ENCODE measurements around the gene KDM6B. TPM values are rescaled to one million over a fixed set of nuclear protein-coding genes. Genes with fewer than 3 reads are reported as not detected.

The KDM6B gene
- polyA plus RNA-seq, 2 donors: 5.2 to 9.0 TPM

- H3K27ac ChIP-seq (ENCODE audit: low read depth in 2 of 2, low read length in 1 of 2): peak overlapping the region; percentile 45 to 83
- H3K36me3 ChIP-seq (ENCODE audit: control insufficient read depth in 2 of 2, insufficient read depth in 2 of 2, low read length in 1 of 2): no peaks in the 10 kb centered on the region
- no peaks in the 10 kb centered on the region for H3K27me3 ChIP-seq (ENCODE audit: control insufficient read depth in 1 of 2, insufficient read depth in 2 of 2, low read length in 2 of 2)
- 44 to 54% methylated on average over 6 of the region's 6 CpGs for WGBS, 2 donors
- peaks cover 9 to 19% of the 10 kb centered on the region in 2 donors for H3K4me1 ChIP-seq (ENCODE audit: control insufficient read depth in 2 of 2, insufficient read depth in 2 of 2, low read length in 1 of 2)
- H3K9me3 ChIP-seq (ENCODE audit: control insufficient read depth in 2 of 2, insufficient read depth in 1 of 2, low read depth in 1 of 2, low read length in 1 of 2): no peaks in the 10 kb centered on the region
- no peak overlapping the region for H3K4me3 ChIP-seq (ENCODE audit: low read depth in 1 of 2, low read length in 2 of 2)
These were observed 5.3 kb downstream of the KDM6B start for GRCh38 chr17:7839190-7839875.

- Histone ChIP-seq H3K27me3 (ENCODE audit: control insufficient read depth in 1 of 2, insufficient read depth in 2 of 2, low read length in 2 of 2) (no peaks in the 10 kb centered on the region), H3K27ac (ENCODE audit: low read depth in 2 of 2, low read length in 1 of 2) (peak overlapping the region in 1 of 2 donors; percentile 83), H3K9me3 (ENCODE audit: control insufficient read depth in 2 of 2, insufficient read depth in 1 of 2, low read depth in 1 of 2, low read length in 1 of 2) (no peaks in the 10 kb centered on the region), H3K36me3 (ENCODE audit: control insufficient read depth in 2 of 2, insufficient read depth in 2 of 2, low read length in 1 of 2) (no peaks in the 10 kb centered on the region), H3K4me3 (ENCODE audit: low read depth in 1 of 2, low read length in 2 of 2) (no peak overlapping the region), H3K4me1 (ENCODE audit: control insufficient read depth in 2 of 2, insufficient read depth in 2 of 2, low read length in 1 of 2) (peaks cover 9 to 19% of the 10 kb centered on the region in 2 donors)
- WGBS, 2 donors: 38 to 52% methylated on average over 2 of the region's 2 CpGs
These were observed 5.9 kb downstream of the KDM6B start for GRCh38 chr17:7839876-7840261.

GRCh38 chr17:7840441-7840840 is 6.4 kb downstream of the KDM6B start:
- WGBS, 2 donors: 32 to 46% methylated on average over 1 of the region's 1 CpG
- H3K27ac ChIP-seq (ENCODE audit: low read depth in 2 of 2, low read length in 1 of 2): no peak overlapping the region
- H3K4me1 ChIP-seq (ENCODE audit: control insufficient read depth in 2 of 2, insufficient read depth in 2 of 2, low read length in 1 of 2): peaks cover 11 to 24% of the 10 kb centered on the region in 2 donors
- H3K36me3 ChIP-seq (ENCODE audit: control insufficient read depth in 2 of 2, insufficient read depth in 2 of 2, low read length in 1 of 2): peaks cover 0 to 1% of the 10 kb centered on the region in 2 donors
- no peaks in the 10 kb centered on the region for H3K27me3 ChIP-seq (ENCODE audit: control insufficient read depth in 1 of 2, insufficient read depth in 2 of 2, low read length in 2 of 2)
- no peak overlapping the region for H3K4me3 ChIP-seq (ENCODE audit: low read depth in 1 of 2, low read length in 2 of 2)
- no peaks in the 10 kb centered on the region for H3K9me3 ChIP-seq (ENCODE audit: control insufficient read depth in 2 of 2, insufficient read depth in 1 of 2, low read depth in 1 of 2, low read length in 1 of 2)

- H3K4me3 ChIP-seq (ENCODE audit: low read depth in 1 of 2, low read length in 2 of 2): no peak overlapping the region
- H3K9me3 ChIP-seq (ENCODE audit: control insufficient read depth in 2 of 2, insufficient read depth in 1 of 2, low read depth in 1 of 2, low read length in 1 of 2): no peaks in the 10 kb centered on the region
- H3K27ac ChIP-seq (ENCODE audit: low read depth in 2 of 2, low read length in 1 of 2): peak overlapping the region; percentile 98 to 100
- H3K27me3 ChIP-seq (ENCODE audit: control insufficient read depth in 1 of 2, insufficient read depth in 2 of 2, low read length in 2 of 2): no peaks in the 10 kb centered on the region
- WGBS, 2 donors: 64 to 67% methylated on average over 1 of the region's 1 CpG
- peaks cover 0 to 4% of the 10 kb centered on the region in 2 donors for H3K36me3 ChIP-seq (ENCODE audit: control insufficient read depth in 2 of 2, insufficient read depth in 2 of 2, low read length in 1 of 2)
- peaks cover 11 to 25% of the 10 kb centered on the region in 2 donors for H3K4me1 ChIP-seq (ENCODE audit: control insufficient read depth in 2 of 2, insufficient read depth in 2 of 2, low read length in 1 of 2)
These were observed 6.9 kb downstream of the KDM6B start for GRCh38 chr17:7840875-7841274.

- Histone ChIP-seq H3K9me3 (ENCODE audit: control insufficient read depth in 2 of 2, insufficient read depth in 1 of 2, low read depth in 1 of 2, low read length in 1 of 2) (no peaks in the 10 kb centered on the region), H3K4me1 (ENCODE audit: control insufficient read depth in 2 of 2, insufficient read depth in 2 of 2, low read length in 1 of 2) (peaks cover 11 to 25% of the 10 kb centered on the region in 2 donors)
- WGBS, 2 donors: 2 to 3% methylated on average over 25 to 34 of the region's 34 CpGs
These were observed 7.4 kb downstream of the KDM6B start for GRCh38 chr17:7841396-7841914.

GRCh38 chr17:7841915-7842379 is 7.9 kb downstream of the KDM6B start:
- H3K27me3 ChIP-seq (ENCODE audit: control insufficient read depth in 1 of 2, insufficient read depth in 2 of 2, low read length in 2 of 2): no peaks in the 10 kb centered on the region
- no peaks in the 10 kb centered on the region for H3K9me3 ChIP-seq (ENCODE audit: control insufficient read depth in 2 of 2, insufficient read depth in 1 of 2, low read depth in 1 of 2, low read length in 1 of 2)
- WGBS, 2 donors: 0 to 1% methylated on average over 44 to 46 of the region's 46 CpGs
- H3K4me3 ChIP-seq (ENCODE audit: low read depth in 1 of 2, low read length in 2 of 2): peak overlapping the region; percentile 46 to 67
- peaks cover 11 to 23% of the 10 kb centered on the region in 2 donors for H3K4me1 ChIP-seq (ENCODE audit: control insufficient read depth in 2 of 2, insufficient read depth in 2 of 2, low read length in 1 of 2)
- H3K36me3 ChIP-seq (ENCODE audit: control insufficient read depth in 2 of 2, insufficient read depth in 2 of 2, low read length in 1 of 2): peaks cover 0 to 12% of the 10 kb centered on the region in 2 donors
- H3K27ac ChIP-seq (ENCODE audit: low read depth in 2 of 2, low read length in 1 of 2): peak overlapping the region; percentile 98 to 100

More at GRCh38 chr17:7841396-7841914, 7.4 kb downstream of the KDM6B start:
- Histone ChIP-seq H3K4me3 (ENCODE audit: low read depth in 1 of 2, low read length in 2 of 2) (peak overlapping the region; percentile 46 to 67), H3K27me3 (ENCODE audit: control insufficient read depth in 1 of 2, insufficient read depth in 2 of 2, low read length in 2 of 2) (no peaks in the 10 kb centered on the region), H3K27ac (ENCODE audit: low read depth in 2 of 2, low read length in 1 of 2) (peak overlapping the region; percentile 98 to 100), H3K36me3 (ENCODE audit: control insufficient read depth in 2 of 2, insufficient read depth in 2 of 2, low read length in 1 of 2) (peaks cover 0 to 8% of the 10 kb centered on the region in 2 donors)

- H3K9me3 ChIP-seq (ENCODE audit: control insufficient read depth in 2 of 2, insufficient read depth in 1 of 2, low read depth in 1 of 2, low read length in 1 of 2): no peaks in the 10 kb centered on the region
- H3K4me3 ChIP-seq (ENCODE audit: low read depth in 1 of 2, low read length in 2 of 2): peak overlapping the region; percentile 46 to 67
- H3K4me1 ChIP-seq (ENCODE audit: control insufficient read depth in 2 of 2, insufficient read depth in 2 of 2, low read length in 1 of 2): peaks cover 11 to 23% of the 10 kb centered on the region in 2 donors
- H3K27me3 ChIP-seq (ENCODE audit: control insufficient read depth in 1 of 2, insufficient read depth in 2 of 2, low read length in 2 of 2): no peaks in the 10 kb centered on the region
- H3K36me3 ChIP-seq (ENCODE audit: control insufficient read depth in 2 of 2, insufficient read depth in 2 of 2, low read length in 1 of 2): peaks cover 0 to 17% of the 10 kb centered on the region in 2 donors
- peak overlapping the region; percentile 98 to 100 for H3K27ac ChIP-seq (ENCODE audit: low read depth in 2 of 2, low read length in 1 of 2)
- 0% methylated on average over 47 of the region's 47 CpGs for WGBS, 2 donors
These were observed 8.6 kb downstream of the KDM6B start for GRCh38 chr17:7842380-7843256.

GRCh38 chr17:7843257-7843535 is 9.2 kb downstream of the KDM6B start:
- 0 to 1% methylated on average over 17 of the region's 17 CpGs for WGBS, 2 donors
- peaks cover 11 to 23% of the 10 kb centered on the region in 2 donors for H3K4me1 ChIP-seq (ENCODE audit: control insufficient read depth in 2 of 2, insufficient read depth in 2 of 2, low read length in 1 of 2)
- no peaks in the 10 kb centered on the region for H3K27me3 ChIP-seq (ENCODE audit: control insufficient read depth in 1 of 2, insufficient read depth in 2 of 2, low read length in 2 of 2)

GRCh38 chr17:7843536-7844291 is 9.7 kb downstream of the KDM6B start:
- Histone ChIP-seq H3K27ac (ENCODE audit: low read depth in 2 of 2, low read length in 1 of 2) (peak overlapping the region; percentile 98 to 100), H3K4me1 (ENCODE audit: control insufficient read depth in 2 of 2, insufficient read depth in 2 of 2, low read length in 1 of 2) (peaks cover 9 to 19% of the 10 kb centered on the region in 2 donors), H3K9me3 (ENCODE audit: control insufficient read depth in 2 of 2, insufficient read depth in 1 of 2, low read depth in 1 of 2, low read length in 1 of 2) (no peaks in the 10 kb centered on the region), H3K27me3 (ENCODE audit: control insufficient read depth in 1 of 2, insufficient read depth in 2 of 2, low read length in 2 of 2) (no peaks in the 10 kb centered on the region), H3K4me3 (ENCODE audit: low read depth in 1 of 2, low read length in 2 of 2) (peak overlapping the region; percentile 46 to 67), H3K36me3 (ENCODE audit: control insufficient read depth in 2 of 2, insufficient read depth in 2 of 2, low read length in 1 of 2) (peaks cover 0 to 25% of the 10 kb centered on the region in 2 donors)
- 1% methylated on average over 54 to 61 of the region's 61 CpGs for WGBS, 2 donors

More at GRCh38 chr17:7843257-7843535, 9.2 kb downstream of the KDM6B start:
- Histone ChIP-seq H3K9me3 (ENCODE audit: control insufficient read depth in 2 of 2, insufficient read depth in 1 of 2, low read depth in 1 of 2, low read length in 1 of 2) (no peaks in the 10 kb centered on the region), H3K4me3 (ENCODE audit: low read depth in 1 of 2, low read length in 2 of 2) (peak overlapping the region; percentile 46 to 67), H3K27ac (ENCODE audit: low read depth in 2 of 2, low read length in 1 of 2) (peak overlapping the region; percentile 98 to 100), H3K36me3 (ENCODE audit: control insufficient read depth in 2 of 2, insufficient read depth in 2 of 2, low read length in 1 of 2) (peaks cover 0 to 20% of the 10 kb centered on the region in 2 donors)

Measured in esophagus (tissue), 2 donors.